ENCODE results near the gene KCNK16. TPM values are rescaled to one million over a fixed set of nuclear protein-coding genes. Genes with fewer than 3 reads are reported as not detected.

Gene KCNK16
- total and polyA plus RNA-seq, 2 of the 13 experiments (the other 11 are each of a cell fraction or from before 2014, with no cell fraction given), result not detected

- TF ChIP-seq, protein P1, sequence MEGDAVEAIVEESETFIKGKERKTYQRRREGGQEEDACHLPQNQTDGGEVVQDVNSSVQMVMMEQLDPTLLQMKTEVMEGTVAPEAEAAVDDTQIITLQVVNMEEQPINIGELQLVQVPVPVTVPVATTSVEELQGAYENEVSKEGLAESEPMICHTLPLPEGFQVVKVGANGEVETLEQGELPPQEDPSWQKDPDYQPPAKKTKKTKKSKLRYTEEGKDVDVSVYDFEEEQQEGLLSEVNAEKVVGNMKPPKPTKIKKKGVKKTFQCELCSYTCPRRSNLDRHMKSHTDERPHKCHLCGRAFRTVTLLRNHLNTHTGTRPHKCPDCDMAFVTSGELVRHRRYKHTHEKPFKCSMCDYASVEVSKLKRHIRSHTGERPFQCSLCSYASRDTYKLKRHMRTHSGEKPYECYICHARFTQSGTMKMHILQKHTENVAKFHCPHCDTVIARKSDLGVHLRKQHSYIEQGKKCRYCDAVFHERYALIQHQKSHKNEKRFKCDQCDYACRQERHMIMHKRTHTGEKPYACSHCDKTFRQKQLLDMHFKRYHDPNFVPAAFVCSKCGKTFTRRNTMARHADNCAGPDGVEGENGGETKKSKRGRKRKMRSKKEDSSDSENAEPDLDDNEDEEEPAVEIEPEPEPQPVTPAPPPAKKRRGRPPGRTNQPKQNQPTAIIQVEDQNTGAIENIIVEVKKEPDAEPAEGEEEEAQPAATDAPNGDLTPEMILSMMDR (CRISPR knock-in tag; IDR thresholded peaks at IDR 0.05), result peak; percentile 95
- TF ChIP-seq ZNF331 (CRISPR knock-in tag; IDR thresholded peaks at IDR 0.05), result 0 out of 2 replicates have a peak, but pooled peaks have one; percentile 31
Observed at GRCh38 chr6:39309942-39310531, 12.5 kb downstream of the KCNK16 start (continued).

DNA sequence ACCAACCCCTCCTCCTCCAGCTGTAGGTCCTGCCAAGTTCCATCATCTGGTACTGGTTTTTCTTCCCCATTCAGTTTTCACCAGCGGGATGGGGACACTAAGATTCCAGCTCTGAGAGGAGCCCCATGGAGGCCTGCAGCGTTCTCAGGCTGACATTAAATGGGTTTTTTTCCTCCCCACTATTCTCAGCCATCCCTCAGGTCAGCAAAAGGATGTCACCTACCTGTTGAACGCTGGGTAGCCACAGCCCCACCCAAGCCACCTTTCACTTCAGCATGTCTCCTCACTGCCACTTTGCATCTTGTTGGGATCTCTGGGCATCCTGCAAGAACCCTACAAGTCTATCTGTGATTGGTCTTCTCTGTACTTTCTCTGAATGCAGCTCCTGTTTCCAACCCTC lies 15.0 kb downstream of the KCNK16 start:
- no peak overlapping the region for H2AFZ ChIP-seq (ENCODE audit: low read length)
- peaks cover 5% of the 10 kb centered on the region; the same call in 1 of the 2 replicates for H4K20me1 ChIP-seq (ENCODE audit: insufficient read depth, low read length)
- H3K79me2 ChIP-seq (ENCODE audit: insufficient read depth, low read length), result no peaks in the 10 kb centered on the region
- H3K27me3 ChIP-seq (ENCODE audit: control insufficient read depth in 1 of 2, insufficient read depth in 2 of 2, low read length in 2 of 2), result peaks cover 0 to 12% of the 10 kb centered on the region in 2 experiments; a peak in 2 of 5 replicates
- H3K4me3 ChIP-seq (replicated peaks in 1 of 3; ENCODE audit: insufficient read depth in 1 of 3, low read depth in 2 of 3, low read length in 3 of 3), result no peak overlapping the region
- CTCF ChIA-PET (ENCODE audit: low intra/inter-chr PET ratio, low total read pairs), result interaction anchor here (3.1 kb wide), 1 partner anchor 141 kb away, joined by 28 read pairs; no protein-coding TSS in a partner anchor
- no peak overlapping the region for H3K4me2 ChIP-seq (ENCODE audit: low read depth, low read length)
- BruUV-seq (replicated peaks), result no TSS peak
- POLR2A ChIA-PET, result no interaction called here
- H3K36me3 ChIP-seq (replicated peaks in 1 of 2; ENCODE audit: control insufficient read depth in 1 of 2, insufficient read depth in 2 of 2, low read length in 2 of 2), result no peaks in the 10 kb centered on the region
- in situ Hi-C loops (cut with HindIII; ENCODE audit: extremely low pct_ligation_motif_present, low pct_unique_long_range_greater_than_20kb) (loop anchor here (10.0 kb wide), 1 partner anchor 303 kb away; no protein-coding TSS in a partner anchor), intact Hi-C loops (cut with micrococcal nuclease; ENCODE audit: unreplicated experiment) (no loop called here)
- WGBS (ENCODE audit: low lambda C conversion rate), result 2% methylated on average over 3 of the region's 3 CpGs
- FAIRE-seq (no peak), DNase-seq (ENCODE audit: low spot score) (no peak), ATAC-seq (no peak)
- no peak overlapping the region for H3K9ac ChIP-seq (ENCODE audit: insufficient read depth, low read depth, low read length)
- H3K4me1 ChIP-seq (ENCODE audit: insufficient read depth, low read length), result no peaks in the 10 kb centered on the region
- H3K27ac ChIP-seq (ENCODE audit: extremely low read length, insufficient read depth, low read length), result no peak overlapping the region
- no peaks in the 10 kb centered on the region for H3K9me3 ChIP-seq (ENCODE audit: low read length)
- TF ChIP-seq ZNF207 (IDR thresholded peaks at IDR 0.05; ENCODE audit: borderline replicate concordance) (no peak), AHR (CRISPR knock-in tag; IDR thresholded peaks at IDR 0.05) (no peak), ZNF879 (CRISPR knock-in tag; IDR thresholded peaks at IDR 0.05) (no peak), ZNF337 (CRISPR knock-in tag; IDR thresholded peaks at IDR 0.05; ENCODE audit: borderline replicate concordance, low read depth) (no peak), TGIF2 (CRISPR knock-in tag; IDR thresholded peaks at IDR 0.05) (no peak), YEATS2 (CRISPR knock-in tag; IDR thresholded peaks at IDR 0.05; ENCODE audit: borderline replicate concordance) (no peak), SNAPC2 (CRISPR knock-in tag; IDR thresholded peaks at IDR 0.05) (no peak), ZSCAN22 (CRISPR knock-in tag; IDR thresholded peaks at IDR 0.05) (no peak), MBD4 (IDR thresholded peaks at IDR 0.05; ENCODE audit: borderline replicate concordance, low read length) (no peak), ZNF205 (CRISPR knock-in tag; IDR thresholded peaks at IDR 0.05) (no peak), SNAI1 (CRISPR knock-in tag; IDR thresholded peaks at IDR 0.05; ENCODE audit: borderline replicate concordance) (no peak)
- TF ChIP-seq, protein P2, sequence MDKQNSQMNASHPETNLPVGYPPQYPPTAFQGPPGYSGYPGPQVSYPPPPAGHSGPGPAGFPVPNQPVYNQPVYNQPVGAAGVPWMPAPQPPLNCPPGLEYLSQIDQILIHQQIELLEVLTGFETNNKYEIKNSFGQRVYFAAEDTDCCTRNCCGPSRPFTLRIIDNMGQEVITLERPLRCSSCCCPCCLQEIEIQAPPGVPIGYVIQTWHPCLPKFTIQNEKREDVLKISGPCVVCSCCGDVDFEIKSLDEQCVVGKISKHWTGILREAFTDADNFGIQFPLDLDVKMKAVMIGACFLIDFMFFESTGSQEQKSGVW (CRISPR knock-in tag; IDR thresholded peaks at IDR 0.05; ENCODE audit: borderline replicate concordance), result no peak
- TF ChIP-seq, protein P1 (CRISPR knock-in tag; IDR thresholded peaks at IDR 0.05), result no peak

All from HepG2 (cell line).